Measurements from ENCODE around the gene IFNGR1.
"Not testable (repeated sequence)": the region's sequence is repeated elsewhere in the genome, so short reads cannot be mapped to it uniquely, and the experiment has no call there.

Gene IFNGR1

GRCh38 chr6:137210903-137211302 is 8.3 kb downstream of the IFNGR1 start:
- DNase-seq: no peak

- no peak for DNase-seq
Measured at GRCh38 chr6:137208279-137208678, 10.9 kb downstream of the IFNGR1 start.

GRCh38 chr6:137207457-137207856 is 11.7 kb downstream of the IFNGR1 start:
- DNase-seq: not testable (repeated sequence)

GRCh38 chr6:137206577-137206976 is 12.6 kb downstream of the IFNGR1 start:
- no peak for DNase-seq

- DNase-seq: no peak
Measured at GRCh38 chr6:137203256-137203655, 15.9 kb downstream of the IFNGR1 start.

- DNase-seq: no peak
Measured at GRCh38 chr6:137202078-137202477, 17.1 kb downstream of the IFNGR1 start.

- no peak for DNase-seq
Measured at GRCh38 chr6:137201006-137201405, 18.2 kb downstream of the IFNGR1 start.

- no peak for DNase-seq
Measured at GRCh38 chr6:137200288-137200687, 18.9 kb downstream of the IFNGR1 start.

- no peak for DNase-seq
Measured at GRCh38 chr6:137197684-137198645, 21.2 kb downstream of the IFNGR1 start.

- DNase-seq: no peak
Measured at GRCh38 chr6:137193256-137194070, 25.7 kb downstream of the IFNGR1 start.

GRCh38 chr6:137192821-137193220 is 26.4 kb downstream of the IFNGR1 start:
- DNase-seq: no peak

GRCh38 chr6:137191670-137192069 is 27.5 kb downstream of the IFNGR1 start:
- DNase-seq: no peak

GRCh38 chr6:137191236-137191635 is 27.9 kb downstream of the IFNGR1 start:
- no peak for DNase-seq

- DNase-seq: no peak
Measured at GRCh38 chr6:137190583-137191094, 28.5 kb downstream of the IFNGR1 start.

- no peak for DNase-seq
Measured at GRCh38 chr6:137188855-137189254, 30.3 kb downstream of the IFNGR1 start.

- DNase-seq: no peak
Measured at GRCh38 chr6:137185290-137185689, 33.9 kb downstream of the IFNGR1 start.

GRCh38 chr6:137182654-137183073 is 36.5 kb downstream of the IFNGR1 start:
- DNase-seq: no peak

GRCh38 chr6:137181891-137182653 is 37.1 kb downstream of the IFNGR1 start:
- no peak for DNase-seq

GRCh38 chr6:137177611-137178010 is 41.6 kb downstream of the IFNGR1 start:
- DNase-seq: no peak

GRCh38 chr6:137176729-137177128 is 42.5 kb downstream of the IFNGR1 start:
- DNase-seq: no peak

- DNase-seq: no peak
Measured at GRCh38 chr6:137175868-137176245, 43.3 kb downstream of the IFNGR1 start.

GRCh38 chr6:137175157-137175867 is 43.9 kb downstream of the IFNGR1 start:
- DNase-seq: no peak
